LNCaP clone FGC (cell line): ENCODE data around the gene NDUFAF5.

Experiments used
- DNase-seq: peaks from one replicate; pipeline ENCODE4 v3.0.0-alpha.2; 2011; ENCODE audit warnings: low read depth
- H3K4me3 ChIP-seq: 2 replicates; pipeline ENCODE4 v1.5.1; 2011; ENCODE audit warnings: mild to moderate bottlenecking, low read depth, low read length, control low read depth
- CTCF ChIP-seq: IDR thresholded peaks from 2 replicates; pipeline ENCODE4 v1.5.1; 2012; ENCODE audit warnings: mild to moderate bottlenecking; ENCODE audit not compliant: control insufficient read depth, insufficient read depth; ENCODE audit errors: extremely low read depth

The NDUFAF5 gene

GRCh38 chr20:13791540-13792459, 7.0 kb downstream of the NDUFAF5 start:
- H3K4me3 ChIP-seq: no peak overlapping the region
- no peak for TF ChIP-seq CTCF
- DNase-seq: no peak

GRCh38 chr20:13793001-13793400, 8.2 kb downstream of the NDUFAF5 start:
- no peak for TF ChIP-seq CTCF
- H3K4me3 ChIP-seq: no peak overlapping the region
- no peak for DNase-seq

GRCh38 chr20:13794667-13795066, 9.8 kb downstream of the NDUFAF5 start:
- no peak for DNase-seq
- no peak for TF ChIP-seq CTCF
- H3K4me3 ChIP-seq: no peak overlapping the region

- no peak for TF ChIP-seq CTCF
- no peak overlapping the region for H3K4me3 ChIP-seq
- no peak for DNase-seq
Measured at GRCh38 chr20:13799040-13799439, 14.2 kb downstream of the NDUFAF5 start.

GRCh38 chr20:13799974-13800373, 15.1 kb downstream of the NDUFAF5 start:
- no peak overlapping the region for H3K4me3 ChIP-seq
- no peak for TF ChIP-seq CTCF
- no peak for DNase-seq

- peak; percentile 86 for DNase-seq
- no peak for TF ChIP-seq CTCF
- no peak overlapping the region for H3K4me3 ChIP-seq
Measured at GRCh38 chr20:13800728-13801134, 15.9 kb downstream of the NDUFAF5 start.

GRCh38 chr20:13809373-13809772, 24.5 kb downstream of the NDUFAF5 start:
- TF ChIP-seq CTCF: no peak

More at GRCh38 chr20:13809373-13809772, 24.5 kb downstream of the NDUFAF5 start:
- no peak for DNase-seq
- H3K4me3 ChIP-seq: no peak overlapping the region
